Measurements from ENCODE around the gene POLR3F. TPM values are rescaled to one million over a fixed set of nuclear protein-coding genes. Genes with fewer than 3 reads are reported as not detected.
A peak's percentile ranks its signal among the peaks of the same experiment; 100 is the strongest.

Gene POLR3F
- total and polyA plus RNA-seq, 12 donors, result 6.5 to 10.1 (median 7.7) TPM

DNA sequence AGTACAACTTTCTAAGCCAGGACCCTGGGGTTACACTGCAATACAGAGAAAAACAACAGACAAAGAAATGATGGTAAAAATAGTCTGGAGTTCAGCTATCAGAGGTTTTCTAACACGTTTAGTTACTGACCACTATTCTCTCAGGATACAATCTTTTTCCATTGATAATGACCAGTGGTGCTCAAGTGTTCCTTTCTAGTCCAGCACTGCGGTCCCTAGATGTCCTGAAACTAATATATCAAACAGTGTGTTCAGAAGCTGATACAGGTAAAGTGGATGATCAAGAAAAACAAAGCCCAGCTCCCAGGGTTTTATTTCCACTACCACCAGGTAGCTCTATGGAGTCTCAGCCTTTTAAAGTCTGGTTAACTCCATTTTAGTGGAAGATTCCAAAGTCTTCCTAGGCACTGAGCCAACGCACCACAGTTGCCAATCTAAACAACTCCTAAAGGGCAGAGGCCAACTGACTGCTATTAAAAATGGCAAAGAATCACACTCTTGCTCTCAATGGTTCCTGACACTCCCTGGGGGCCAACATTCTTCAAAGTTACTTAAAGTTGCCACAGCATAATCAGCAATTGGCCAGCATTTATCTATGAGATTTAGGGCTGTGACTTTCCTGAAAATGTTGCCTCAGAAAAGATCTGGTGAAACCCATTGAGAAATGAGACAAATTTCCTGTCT, 38.6 kb upstream of the POLR3F start:
- WGBS, 2 donors, result 48 to 50% methylated on average over 3 of the region's 3 CpGs
- no peaks in the 10 kb centered on the region for H3K27me3 ChIP-seq
- peak; percentile 23 to 61 for DNase-seq
- TF ChIP-seq, protein P1, sequence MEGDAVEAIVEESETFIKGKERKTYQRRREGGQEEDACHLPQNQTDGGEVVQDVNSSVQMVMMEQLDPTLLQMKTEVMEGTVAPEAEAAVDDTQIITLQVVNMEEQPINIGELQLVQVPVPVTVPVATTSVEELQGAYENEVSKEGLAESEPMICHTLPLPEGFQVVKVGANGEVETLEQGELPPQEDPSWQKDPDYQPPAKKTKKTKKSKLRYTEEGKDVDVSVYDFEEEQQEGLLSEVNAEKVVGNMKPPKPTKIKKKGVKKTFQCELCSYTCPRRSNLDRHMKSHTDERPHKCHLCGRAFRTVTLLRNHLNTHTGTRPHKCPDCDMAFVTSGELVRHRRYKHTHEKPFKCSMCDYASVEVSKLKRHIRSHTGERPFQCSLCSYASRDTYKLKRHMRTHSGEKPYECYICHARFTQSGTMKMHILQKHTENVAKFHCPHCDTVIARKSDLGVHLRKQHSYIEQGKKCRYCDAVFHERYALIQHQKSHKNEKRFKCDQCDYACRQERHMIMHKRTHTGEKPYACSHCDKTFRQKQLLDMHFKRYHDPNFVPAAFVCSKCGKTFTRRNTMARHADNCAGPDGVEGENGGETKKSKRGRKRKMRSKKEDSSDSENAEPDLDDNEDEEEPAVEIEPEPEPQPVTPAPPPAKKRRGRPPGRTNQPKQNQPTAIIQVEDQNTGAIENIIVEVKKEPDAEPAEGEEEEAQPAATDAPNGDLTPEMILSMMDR (IDR thresholded peaks at IDR 0.05), result no peak
- H3K9me3 ChIP-seq, result no peaks in the 10 kb centered on the region
- peaks cover 0 to 14% (median 0%) of the 10 kb centered on the region in 9 donors for H3K4me1 ChIP-seq
- peaks cover 0 to 4% (median 0%) of the 10 kb centered on the region in 9 donors for H3K36me3 ChIP-seq
- ATAC-seq, result peak in 5 of 8 donors; percentile 16 to 71 (median 47)
- intact Hi-C loops (cut with DNase I), result no loop called here
- no peak overlapping the region for H3K27ac ChIP-seq
- H3K4me3 ChIP-seq, result no peak overlapping the region

DNA sequence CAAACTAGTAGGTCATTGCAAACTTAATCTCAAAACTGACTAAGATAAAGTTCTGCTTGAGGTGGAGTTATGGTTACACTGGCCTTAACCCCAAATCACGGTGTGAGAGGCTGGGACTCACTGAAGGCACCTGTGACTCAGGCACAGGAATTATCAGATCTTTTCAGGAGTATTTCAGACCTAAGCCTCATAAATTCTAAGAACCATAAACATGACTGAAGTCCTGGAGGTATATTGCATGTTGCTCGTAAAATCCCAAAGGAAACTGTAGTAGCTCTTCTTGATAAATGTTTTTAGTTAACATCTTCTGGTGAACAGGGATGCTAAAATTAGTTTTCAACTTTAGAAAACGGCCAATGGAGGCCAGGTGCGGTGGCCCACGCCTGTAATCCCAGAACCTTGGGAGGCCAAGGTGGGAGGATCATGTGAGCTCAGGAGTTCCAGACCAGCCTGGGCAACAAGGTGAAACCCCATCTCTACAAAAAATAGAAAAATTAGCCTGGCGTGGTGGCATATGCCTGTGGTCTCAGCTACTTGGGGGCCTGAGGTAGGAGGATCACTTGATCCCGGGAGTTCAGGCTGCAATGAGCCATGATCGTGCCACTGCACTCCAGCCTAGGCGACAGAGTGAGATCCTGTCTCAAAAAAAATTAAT, 36.9 kb upstream of the POLR3F start:
- Histone ChIP-seq H3K9me3 (no peaks in the 10 kb centered on the region), H3K4me1 (peaks cover 0 to 14% (median 0%) of the 10 kb centered on the region in 9 donors), H3K27me3 (no peaks in the 10 kb centered on the region), H3K36me3 (peaks cover 0 to 4% (median 0%) of the 10 kb centered on the region in 9 donors), H3K4me3 (no peak overlapping the region), H3K27ac (no peak overlapping the region)
- TF ChIP-seq, protein P1 (IDR thresholded peaks at IDR 0.05), result no peak
- ATAC-seq (no peak), DNase-seq (no peak)
- intact Hi-C loops (cut with DNase I), result no loop called here
- 92 to 96% methylated on average over 9 of the region's 9 CpGs for WGBS, 2 donors

DNA sequence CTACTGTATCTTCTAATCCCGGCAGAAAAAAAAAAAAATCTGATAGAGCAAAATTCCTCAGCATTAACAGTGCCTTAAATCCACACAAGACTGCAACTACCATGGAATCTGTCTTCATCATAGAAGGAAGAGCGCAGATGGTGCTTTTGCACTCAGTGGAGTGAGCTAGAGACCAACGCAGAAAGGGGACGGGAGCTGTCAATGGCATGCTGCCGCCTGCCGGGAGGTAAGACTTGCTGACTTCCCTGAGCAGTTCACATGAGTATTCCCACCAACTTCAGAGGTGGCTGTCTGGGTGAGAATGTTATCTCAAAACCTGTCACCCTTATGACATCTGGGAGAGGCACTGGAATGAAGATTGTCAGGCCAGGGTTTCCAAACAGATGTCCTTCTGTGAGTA, 36.0 kb upstream of the POLR3F start:
- Histone ChIP-seq H3K9me3 (no peaks in the 10 kb centered on the region), H3K27me3 (no peaks in the 10 kb centered on the region), H3K36me3 (no peaks in the 10 kb centered on the region), H3K4me3 (no peak overlapping the region), H3K27ac (no peak overlapping the region), H3K4me1 (peaks cover 0 to 14% (median 0%) of the 10 kb centered on the region in 9 donors)
- intact Hi-C loops (cut with DNase I), result no loop called here
- DNase-seq (no peak), ATAC-seq (peak in 1 of 8 donors; percentile 39)
- WGBS, 2 donors, result 57 to 69% methylated on average over 6 of the region's 6 CpGs
- TF ChIP-seq, protein P1 (IDR thresholded peaks at IDR 0.05), result peak in 4 of 9 donors; percentile 10 to 25 (median 16)

DNA sequence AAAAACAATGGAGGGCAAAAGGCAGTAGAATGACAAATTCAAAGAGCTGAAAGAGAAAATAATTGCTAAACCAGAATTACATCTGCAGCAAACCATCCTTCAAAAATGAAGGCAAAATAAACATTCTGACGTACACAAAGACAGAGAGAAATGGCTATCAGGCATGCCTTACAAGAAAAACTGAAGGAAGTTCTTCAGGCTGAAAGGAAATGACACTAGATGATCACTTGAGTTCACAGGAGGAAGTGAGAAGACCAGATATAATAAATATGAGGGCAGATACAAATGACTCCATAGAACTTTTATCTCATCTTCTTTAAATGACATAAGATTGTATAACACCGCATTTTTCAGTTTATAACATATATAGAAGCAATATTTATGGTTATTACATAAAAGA, 30.3 kb upstream of the POLR3F start:
- 75 to 82% methylated on average over 2 of the region's 2 CpGs for WGBS, 2 donors
- Histone ChIP-seq H3K9me3 (no peaks in the 10 kb centered on the region), H3K4me1 (no peaks in the 10 kb centered on the region), H3K36me3 (no peaks in the 10 kb centered on the region), H3K27ac (no peak overlapping the region), H3K4me3 (no peak overlapping the region), H3K27me3 (no peaks in the 10 kb centered on the region)
- ATAC-seq (no peak), DNase-seq (no peak)
- intact Hi-C loops (cut with DNase I), result no loop called here
- TF ChIP-seq, protein P1 (IDR thresholded peaks at IDR 0.05), result no peak
